HG03354 (cell line): ENCODE measurements around the gene PMAIP1.
"Not testable (repeated sequence)": the region's sequence is repeated elsewhere in the genome, so short reads cannot be mapped to it uniquely, and the experiment has no call there.

ENCODE experiments used
- ATAC-seq: cut with Tn5 transposase; IDR thresholded peaks from one replicate; pipeline ENCODE4 v1.9.1; 2021; ENCODE audit warnings: mild to moderate bottlenecking; ENCODE audit not compliant: unreplicated experiment, poor library complexity, severe bottlenecking

PMAIP1 gene

DNA sequence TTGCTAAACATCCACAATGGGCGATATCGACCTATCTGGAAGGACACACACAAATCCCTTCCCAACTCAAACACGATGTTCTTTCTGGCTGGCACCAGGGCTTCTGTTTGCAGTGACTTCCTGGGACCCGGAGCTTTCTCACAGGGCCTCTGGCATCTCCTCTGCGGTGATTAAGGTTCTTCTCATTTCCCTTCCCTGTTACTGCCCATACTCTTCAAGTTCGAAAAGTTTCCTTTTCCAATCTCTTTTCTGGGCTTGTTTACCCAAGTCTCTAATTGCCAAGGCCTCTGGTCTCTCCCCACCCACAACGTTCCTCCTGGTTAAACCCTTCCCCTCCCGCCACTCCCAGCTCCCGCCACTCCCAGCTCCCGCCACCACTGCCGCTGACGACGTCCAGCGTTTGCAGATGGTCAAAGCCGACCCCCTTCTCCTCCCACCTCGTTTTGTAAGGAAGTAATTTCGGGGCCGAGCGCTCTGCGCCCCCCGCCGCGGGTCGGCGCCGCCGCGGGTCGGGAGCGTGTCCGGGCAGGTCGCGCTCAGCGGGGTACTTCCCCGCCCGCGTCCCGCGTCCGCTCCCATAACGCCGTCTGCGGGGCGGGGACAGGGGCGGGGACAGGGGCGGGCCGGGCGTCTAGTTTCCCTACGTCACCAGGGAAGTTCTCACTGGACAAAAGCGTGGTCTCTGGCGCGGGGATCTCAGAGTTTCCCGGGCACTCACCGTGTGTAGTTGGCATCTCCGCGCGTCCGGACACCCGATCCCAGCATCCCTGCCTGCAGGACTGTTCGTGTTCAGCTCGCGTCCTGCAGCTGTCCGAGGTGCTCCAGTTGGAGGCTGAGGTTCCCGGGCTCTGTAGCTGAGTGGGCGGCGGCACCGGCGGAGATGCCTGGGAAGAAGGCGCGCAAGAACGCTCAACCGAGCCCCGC is at the start of gene PMAIP1:
Gene PMAIP1, plus strand, starts transcription at position 699 of the 924 bp plus-strand sequence. Its CDS starts 182 bp downstream, at position 881.
- ATAC-seq: peak; percentile 73

- ATAC-seq: no peak
Observed at GRCh38 chr18:59851784-59852399, 47.9 kb upstream of the PMAIP1 start.

DNA sequence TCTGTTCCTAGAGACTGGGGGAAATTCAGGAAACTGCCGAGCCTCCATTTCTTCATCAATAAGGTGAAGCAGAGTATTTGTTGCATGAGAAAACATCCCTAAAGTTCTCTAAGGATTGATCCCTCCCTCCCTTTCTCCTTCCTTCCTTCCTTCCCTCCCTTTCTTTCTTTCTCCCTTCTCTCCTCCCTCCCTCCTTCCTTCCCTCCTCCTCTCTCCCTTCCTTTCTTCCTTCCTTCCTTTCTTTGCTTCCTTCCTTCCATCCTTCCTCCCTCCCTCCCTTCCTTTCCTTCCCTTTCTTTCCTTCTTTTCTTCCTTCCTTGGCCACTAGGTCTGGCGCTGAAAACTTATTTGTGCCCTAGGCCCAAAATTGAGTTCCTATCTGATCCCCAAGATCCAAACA is 47.2 kb upstream of the PMAIP1 start:
- ATAC-seq: no peak

DNA sequence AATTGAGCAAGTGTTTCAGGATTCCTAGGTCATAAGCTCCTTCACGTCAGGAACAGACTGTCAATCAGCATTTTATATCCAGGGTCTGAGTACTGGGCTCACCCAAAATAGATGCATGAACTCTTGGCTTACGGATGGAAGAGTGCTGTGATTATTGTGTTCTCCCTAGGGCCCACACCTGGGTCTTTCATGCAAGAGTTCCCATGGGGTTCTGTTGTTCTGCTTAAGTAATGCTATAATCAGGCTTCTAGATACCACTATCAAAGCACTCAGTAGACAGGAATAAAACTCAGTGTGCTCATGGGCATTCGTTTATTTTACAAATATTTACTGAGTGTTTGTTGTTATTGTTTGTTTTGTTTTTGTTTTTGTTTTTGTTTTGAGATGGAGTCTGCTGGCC is 46.4 kb upstream of the PMAIP1 start:
- ATAC-seq: no peak

DNA sequence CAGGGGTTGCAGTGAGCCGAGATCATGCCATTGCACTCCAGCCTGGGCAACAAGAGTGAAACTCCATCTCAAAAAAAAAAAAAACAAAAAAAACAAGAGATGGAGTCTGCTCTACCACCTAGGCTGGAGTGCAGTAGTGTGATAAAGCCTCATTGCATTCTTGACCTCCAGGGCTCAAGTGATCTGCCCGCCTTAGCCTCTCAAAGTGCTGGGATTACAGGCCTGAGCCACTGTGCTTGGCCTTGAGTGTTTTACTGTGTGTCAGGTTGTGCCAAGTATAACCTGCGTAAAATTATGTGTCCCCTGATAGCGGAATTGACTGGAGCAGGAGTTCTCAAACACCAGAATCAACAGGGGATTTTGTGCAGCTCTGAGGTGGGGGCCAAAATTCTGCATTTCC is 45.8 kb upstream of the PMAIP1 start:
- ATAC-seq: not testable (repeated sequence)

DNA sequence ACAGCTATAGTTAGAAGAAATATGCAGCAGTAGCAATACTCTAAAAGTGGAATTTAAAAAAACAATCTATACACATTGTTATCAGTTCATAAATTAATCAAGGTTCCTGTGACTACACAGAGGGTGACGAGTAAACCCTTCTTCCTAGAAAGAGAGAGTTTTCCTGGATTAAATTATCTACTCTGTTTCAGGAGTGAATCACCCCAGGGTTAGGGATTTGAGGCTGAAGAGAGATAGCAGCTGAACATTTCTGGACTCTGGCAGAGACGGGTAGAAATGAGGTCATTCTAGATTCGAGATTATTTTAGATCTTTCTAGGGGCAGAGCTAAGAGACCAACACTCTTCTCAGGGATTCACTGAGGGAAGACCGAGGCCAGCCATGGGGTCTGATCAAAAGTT is 38.8 kb upstream of the PMAIP1 start:
- no peak for ATAC-seq

DNA sequence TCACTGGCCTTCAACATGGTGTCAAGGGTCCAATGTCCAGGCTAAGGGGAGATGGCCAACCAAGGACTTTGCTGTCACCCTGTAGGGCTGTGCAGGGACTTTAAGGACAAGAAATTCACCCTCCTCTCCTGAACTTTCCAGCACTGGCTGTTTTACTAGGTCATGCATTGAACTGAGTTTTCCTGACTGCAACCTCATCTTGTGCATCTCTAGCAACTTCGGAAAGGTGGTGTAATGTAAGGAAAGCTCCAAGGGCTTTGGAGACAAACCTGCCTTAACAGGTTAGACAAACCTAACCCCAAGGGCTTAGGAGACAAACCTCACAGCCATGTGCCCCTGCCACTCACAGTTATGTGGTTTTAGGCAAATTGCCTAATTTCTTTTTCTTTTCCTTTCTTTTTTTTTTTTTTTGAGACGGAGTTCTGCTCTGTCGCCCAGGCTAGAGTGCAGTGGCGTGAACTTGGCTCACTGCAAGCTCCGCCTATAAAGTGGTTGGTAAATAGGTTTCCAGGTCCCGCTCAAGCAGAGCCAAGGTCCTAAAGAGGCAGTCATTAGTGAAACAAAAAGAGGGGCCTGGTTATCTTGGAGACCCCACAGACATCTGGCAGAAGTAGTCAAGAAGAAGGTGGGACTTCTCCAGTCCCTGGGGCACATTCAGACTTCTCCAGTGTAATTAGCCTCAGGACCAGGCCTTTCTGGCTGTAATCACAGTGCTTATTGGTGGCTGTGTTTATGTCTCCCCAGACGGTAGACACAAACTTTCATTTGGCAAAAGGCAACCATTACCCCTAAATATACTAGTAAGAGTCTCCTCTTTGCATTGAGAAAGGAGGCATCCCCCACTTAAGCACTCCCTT is 37.6 kb upstream of the PMAIP1 start:
- ATAC-seq: peak; percentile 89

DNA sequence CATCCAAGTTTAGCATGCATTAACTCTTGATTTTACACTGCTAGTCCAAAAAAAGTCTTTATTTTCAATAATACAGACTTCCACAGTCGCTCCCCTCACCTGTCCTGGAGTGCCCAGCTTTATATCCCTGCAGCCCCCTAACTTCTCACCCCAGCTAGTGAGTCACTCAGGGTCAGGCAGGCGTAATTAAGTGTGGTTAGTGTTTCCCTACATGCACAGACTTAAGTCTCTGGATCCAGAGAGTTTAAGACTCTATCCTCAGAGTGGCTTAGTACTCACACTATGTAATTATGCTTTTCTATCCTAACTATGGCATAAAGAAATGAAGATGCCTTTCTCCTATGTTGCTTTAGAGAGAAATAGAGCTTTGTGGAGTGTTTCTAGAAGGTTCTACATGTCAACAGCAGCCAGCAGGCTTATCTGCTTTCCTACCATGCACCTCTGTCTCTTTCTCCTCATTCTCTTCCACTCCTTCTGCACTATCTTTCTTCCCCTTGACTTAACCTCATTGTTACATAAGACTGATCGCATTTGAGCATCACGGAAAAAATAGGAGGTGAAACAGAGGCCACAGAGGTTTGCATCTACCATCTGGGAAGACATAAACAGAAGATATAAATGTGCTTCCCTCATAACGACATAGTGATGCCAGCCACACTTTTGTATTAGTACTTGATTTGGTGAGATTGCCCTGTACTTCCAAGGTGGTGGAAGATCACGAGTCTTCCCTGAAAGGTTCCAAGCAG is 34.4 kb upstream of the PMAIP1 start:
- no peak for ATAC-seq

- no peak for ATAC-seq
Observed at GRCh38 chr18:59866551-59867269, 33.1 kb upstream of the PMAIP1 start.

GRCh38 chr18:59867337-59868104 is 32.3 kb upstream of the PMAIP1 start:
- ATAC-seq: no peak

GRCh38 chr18:59870623-59871130 is 29.1 kb upstream of the PMAIP1 start:
- ATAC-seq: no peak

DNA sequence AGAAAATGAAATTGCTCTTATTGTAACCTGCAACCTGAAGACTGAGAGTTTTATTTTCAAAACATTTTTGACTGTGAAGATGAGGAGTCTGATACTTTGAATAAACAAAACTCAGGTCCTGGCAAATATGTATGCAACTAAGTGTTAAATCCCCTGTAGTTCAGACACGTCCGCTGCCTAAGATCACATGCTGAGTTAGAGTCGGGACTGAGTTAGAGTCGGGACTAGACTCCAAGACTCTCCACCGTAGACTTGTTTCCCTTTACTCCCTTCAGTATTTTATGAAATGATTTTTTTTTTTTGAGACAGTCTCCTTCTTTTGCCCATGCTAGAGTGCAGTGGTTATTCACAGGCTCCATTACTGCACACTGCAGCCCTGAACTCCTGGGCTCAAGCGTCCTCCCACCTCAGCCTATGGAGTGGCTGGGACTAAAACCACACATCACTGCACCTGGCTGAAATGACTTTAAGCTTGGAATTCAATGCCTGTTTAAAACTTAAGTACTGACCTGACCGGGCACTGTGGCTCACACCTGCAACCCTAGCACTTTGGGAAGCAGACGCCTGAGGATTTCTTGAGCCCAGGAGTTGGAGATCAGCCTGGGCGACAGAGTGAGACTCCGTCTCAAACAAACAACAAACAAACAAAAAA is 28.0 kb upstream of the PMAIP1 start:
- ATAC-seq: no peak

GRCh38 chr18:59873641-59874040 is 26.2 kb upstream of the PMAIP1 start:
- ATAC-seq: no peak

DNA sequence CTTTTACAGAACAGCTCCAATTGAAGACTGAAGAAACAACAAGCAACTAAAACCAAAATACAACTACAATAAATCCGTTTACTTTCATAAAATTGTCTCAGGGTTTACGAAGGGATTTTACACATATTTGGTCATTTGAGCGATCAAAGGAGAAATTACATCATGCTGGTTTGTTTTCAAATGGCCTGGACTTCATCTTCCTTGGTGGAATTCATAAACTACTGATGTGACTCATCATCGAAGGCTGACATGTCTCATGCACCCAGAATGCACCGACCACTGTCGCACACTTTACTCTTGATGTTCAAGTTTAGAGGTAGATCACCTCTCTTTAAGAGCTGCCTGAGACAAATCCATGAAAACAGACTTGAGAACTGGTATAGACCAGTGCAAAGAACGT is 25.6 kb upstream of the PMAIP1 start:
- no peak for ATAC-seq

DNA sequence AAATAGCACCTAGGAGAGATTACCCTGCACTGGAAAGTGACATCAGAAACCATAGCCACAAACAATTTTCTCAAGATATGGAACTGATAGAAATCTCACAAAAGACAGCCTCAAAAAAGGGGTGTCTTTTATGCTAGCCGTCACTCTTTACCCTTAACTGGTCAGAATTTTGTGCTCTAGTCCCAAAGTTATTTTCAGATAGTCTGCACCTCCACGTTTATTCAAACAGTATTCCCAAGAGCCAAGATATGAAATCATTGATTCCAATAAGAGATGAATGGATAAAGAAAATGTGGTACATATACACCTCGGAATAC is 23.5 kb upstream of the PMAIP1 start:
- ATAC-seq: peak; percentile 81

GRCh38 chr18:59877361-59877760 is 22.4 kb upstream of the PMAIP1 start:
- no peak for ATAC-seq

DNA sequence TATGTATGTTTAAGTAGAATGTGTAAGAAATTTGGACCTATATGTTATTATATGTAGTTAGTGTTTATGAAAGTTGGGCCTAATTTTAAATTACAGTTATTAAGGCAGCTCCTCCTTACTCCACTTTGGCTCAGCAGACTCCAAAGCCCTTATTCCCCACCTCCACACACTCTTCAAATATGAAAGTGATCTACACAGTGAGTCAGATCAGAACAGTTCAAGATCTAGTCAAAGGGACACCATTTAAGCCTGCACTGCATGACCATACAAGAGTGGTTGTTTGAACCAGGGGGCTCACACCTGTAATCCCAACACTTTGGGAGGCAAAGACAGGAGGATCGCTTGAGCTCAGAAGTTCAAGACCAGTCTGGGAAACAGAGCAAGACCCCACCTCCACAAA is 21.2 kb upstream of the PMAIP1 start:
- ATAC-seq: peak; percentile 44
